Vagina (tissue), 2 donors: ENCODE measurements around the gene UBN1. TPM values are rescaled to one million over a fixed set of nuclear protein-coding genes. Genes with fewer than 3 reads are reported as not detected.

Experiments used
- DNase-seq, 2 donors: peaks; one replicate each; pipeline ENCODE4 v3.0.0-alpha.2; 2017; ENCODE audit errors: extremely low spot score in 2 of 2
- H3K27ac ChIP-seq: fragments of 200-600 bp; sonication (generic); one replicate; pipeline ENCODE4 v1.5.1; 2019
- H3K27me3 ChIP-seq: fragments of 200-600 bp; sonication (generic); one replicate; pipeline ENCODE4 v1.5.1; 2019
- H3K36me3 ChIP-seq, 2 donors: fragments of 200-600 bp; sonication (generic); one replicate each; pipeline ENCODE4 v1.5.1; 2017 to 2019
- H3K4me1 ChIP-seq: fragments of 200-600 bp; sonication (generic); one replicate; pipeline ENCODE4 v1.5.1; 2019
- H3K4me3 ChIP-seq, 2 donors: fragments of 200-600 bp; sonication (generic); 1 replicate in 1 of 2; 2 replicates in 1 of 2; pipeline ENCODE4 v1.5.1; 2016 to 2019
- H3K9me3 ChIP-seq: fragments of 200-600 bp; sonication (generic); one replicate; pipeline ENCODE4 v1.5.1; 2019
- POLR2A ChIP-seq, 2 donors: fragments of 450-650 bp; IDR thresholded peaks; one replicate each; pipeline ENCODE4 v1.6.1; 2017; ENCODE audit warnings: antibody characterized with exemption in 2 of 2, mild to moderate bottlenecking in 2 of 2, moderate library complexity in 2 of 2
- POLR2AphosphoS5 ChIP-seq, 2 donors: sonication (generic); formaldehyde crosslinking; IDR thresholded peaks; one replicate each; pipeline ENCODE4 v1.9.0; 2017; ENCODE audit warnings: antibody characterized with exemption in 2 of 2, mild to moderate bottlenecking in 2 of 2, low read depth in 1 of 2; ENCODE audit not compliant: insufficient read depth in 1 of 2
- intact Hi-C: fragments of 100-400 bp; cut with DNase I; formaldehyde crosslinking; loops from one replicate; pipeline ENCODE4 v1.15.1; 2023
- total RNA-seq: library from RNA; depleted of rRNA; stranded (reverse); fragments of >200 nt; gene quantifications from one replicate; pipeline ENCODE4 v1.2.3, GENCODE V29; 2016
- TF ChIP-seq, protein P1 (sequence below), 3 experiments: fragments of 450-650 bp in 2 of 3; fragments of 200-600 bp in 1 of 3; sonication (generic) in 1 of 3; IDR thresholded peaks; one replicate each; pipeline ENCODE4 v1.5.1; 2017 to 2019; ENCODE audit warnings: antibody characterized with exemption in 3 of 3, mild to moderate bottlenecking in 2 of 3, moderate library complexity in 2 of 3

Gene UBN1
- total RNA-seq, 1 donor from 2014 or later, result 17.2 TPM

DNA sequence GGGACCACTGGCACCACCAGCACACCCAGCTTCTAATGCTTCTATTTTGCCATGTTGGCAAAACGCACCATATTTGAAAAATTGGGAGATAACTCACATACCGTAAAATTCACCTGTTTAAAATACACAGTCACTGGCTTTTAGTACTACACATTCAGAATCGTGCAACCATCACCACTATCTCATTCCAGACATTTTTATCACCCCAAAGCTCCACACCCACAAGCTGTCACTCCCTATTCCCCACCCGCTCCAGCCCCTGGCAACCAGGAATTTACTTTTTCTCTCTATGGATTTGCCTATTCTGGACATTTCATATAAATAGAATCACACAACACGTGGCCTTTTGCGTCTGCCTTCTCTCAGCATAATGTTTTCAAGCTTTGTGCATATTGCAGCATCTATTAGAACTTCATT lies 64.7 kb downstream of the UBN1 start:
- intact Hi-C loops, result no loop called here
- Histone ChIP-seq H3K27me3 (no peaks in the 10 kb centered on the region), H3K4me1 (peaks cover 17% of the 10 kb centered on the region), H3K4me3 (no peak overlapping the region), H3K36me3 (peaks cover 0 to 6% of the 10 kb centered on the region in 2 donors), H3K27ac (no peak overlapping the region), H3K9me3 (no peaks in the 10 kb centered on the region)
- TF ChIP-seq POLR2AphosphoS5 (IDR thresholded peaks at IDR 0.05; ENCODE audit: insufficient read depth in 1 of 2, low read depth in 1 of 2) (no peak), POLR2A (IDR thresholded peaks at IDR 0.05) (no peak)
- DNase-seq, result no peak

DNA sequence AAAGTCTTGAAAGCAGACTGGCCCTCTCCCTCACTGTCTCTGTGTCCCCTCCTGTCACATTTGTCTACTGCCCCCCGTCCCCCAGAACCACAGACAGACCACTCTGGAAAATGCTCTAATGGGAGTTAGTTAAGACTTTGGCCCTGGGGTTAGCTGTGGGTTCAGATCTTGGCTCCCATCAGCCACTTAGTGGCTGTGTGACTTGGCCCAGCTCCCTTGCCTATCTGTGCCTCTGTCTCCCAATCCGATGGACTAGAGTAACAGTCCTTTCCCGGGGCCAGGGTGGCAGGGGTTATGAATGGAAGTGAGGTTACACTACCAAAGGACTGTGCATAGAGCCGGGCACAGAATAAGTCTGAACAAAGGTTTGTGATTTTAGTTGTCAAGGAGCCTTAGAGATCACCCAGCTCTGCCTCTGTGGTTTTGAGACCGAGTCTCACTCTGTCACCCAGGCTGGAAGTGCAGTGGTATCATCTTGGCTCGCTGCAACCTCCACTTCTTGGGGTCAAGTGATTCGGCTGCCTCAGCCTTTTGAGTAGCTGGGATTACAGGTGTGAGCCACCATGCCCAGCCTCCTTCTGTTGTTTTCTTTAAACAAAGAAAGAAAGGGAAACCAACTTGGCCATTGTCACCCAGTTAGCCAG lies 66.0 kb downstream of the UBN1 start:
- Histone ChIP-seq H3K9me3 (no peaks in the 10 kb centered on the region), H3K4me3 (no peak overlapping the region), H3K4me1 (peaks cover 28% of the 10 kb centered on the region), H3K27ac (no peak overlapping the region), H3K36me3 (peaks cover 0 to 6% of the 10 kb centered on the region in 2 donors), H3K27me3 (no peaks in the 10 kb centered on the region)
- intact Hi-C loops, result no loop called here
- DNase-seq, result no peak
- TF ChIP-seq POLR2AphosphoS5 (IDR thresholded peaks at IDR 0.05; ENCODE audit: insufficient read depth in 1 of 2, low read depth in 1 of 2), result no peak

DNA sequence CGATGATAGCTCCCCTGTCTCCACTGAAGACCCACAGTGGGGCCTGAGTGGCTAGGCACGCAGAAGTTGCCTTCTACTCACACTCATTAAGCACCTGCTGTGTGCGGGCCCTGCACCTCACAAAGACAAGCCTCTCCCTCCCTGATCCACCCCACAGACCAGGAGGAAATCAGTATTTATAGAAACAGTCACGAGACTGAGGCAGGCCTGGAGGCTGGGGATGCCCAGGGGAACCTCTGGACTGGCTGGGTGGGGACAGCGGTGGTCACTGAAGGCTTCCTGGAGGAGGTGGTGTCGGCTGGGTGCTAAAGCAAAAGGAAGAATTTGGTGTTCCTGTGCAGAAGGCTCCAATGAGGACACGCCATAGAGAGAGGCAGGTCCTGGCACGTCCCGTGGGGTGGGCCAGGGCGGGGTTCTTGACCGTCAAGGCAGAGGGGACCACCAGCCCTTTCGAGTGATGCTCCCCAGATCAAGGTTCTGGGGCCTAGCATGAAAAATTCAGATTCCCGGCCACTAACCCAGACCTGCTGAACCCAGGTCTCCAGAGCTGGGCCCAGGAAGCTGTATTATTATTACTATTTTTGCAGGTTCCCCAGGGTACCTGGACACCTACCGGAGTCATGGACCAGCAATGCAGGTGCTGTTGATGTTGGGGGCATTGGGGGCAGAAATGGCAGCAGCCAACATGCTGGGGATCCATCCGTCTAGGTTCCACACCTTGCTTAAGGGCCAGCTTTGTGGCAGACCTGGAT lies 66.7 kb downstream of the UBN1 start:
- Histone ChIP-seq H3K27me3 (no peaks in the 10 kb centered on the region), H3K9me3 (no peaks in the 10 kb centered on the region), H3K4me1 (peaks cover 35% of the 10 kb centered on the region), H3K4me3 (no peak overlapping the region), H3K27ac (no peak overlapping the region), H3K36me3 (peaks cover 0 to 6% of the 10 kb centered on the region in 2 donors)
- intact Hi-C loops, result no loop called here
- TF ChIP-seq, protein P1, sequence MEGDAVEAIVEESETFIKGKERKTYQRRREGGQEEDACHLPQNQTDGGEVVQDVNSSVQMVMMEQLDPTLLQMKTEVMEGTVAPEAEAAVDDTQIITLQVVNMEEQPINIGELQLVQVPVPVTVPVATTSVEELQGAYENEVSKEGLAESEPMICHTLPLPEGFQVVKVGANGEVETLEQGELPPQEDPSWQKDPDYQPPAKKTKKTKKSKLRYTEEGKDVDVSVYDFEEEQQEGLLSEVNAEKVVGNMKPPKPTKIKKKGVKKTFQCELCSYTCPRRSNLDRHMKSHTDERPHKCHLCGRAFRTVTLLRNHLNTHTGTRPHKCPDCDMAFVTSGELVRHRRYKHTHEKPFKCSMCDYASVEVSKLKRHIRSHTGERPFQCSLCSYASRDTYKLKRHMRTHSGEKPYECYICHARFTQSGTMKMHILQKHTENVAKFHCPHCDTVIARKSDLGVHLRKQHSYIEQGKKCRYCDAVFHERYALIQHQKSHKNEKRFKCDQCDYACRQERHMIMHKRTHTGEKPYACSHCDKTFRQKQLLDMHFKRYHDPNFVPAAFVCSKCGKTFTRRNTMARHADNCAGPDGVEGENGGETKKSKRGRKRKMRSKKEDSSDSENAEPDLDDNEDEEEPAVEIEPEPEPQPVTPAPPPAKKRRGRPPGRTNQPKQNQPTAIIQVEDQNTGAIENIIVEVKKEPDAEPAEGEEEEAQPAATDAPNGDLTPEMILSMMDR (IDR thresholded peaks at IDR 0.05), result no peak
- TF ChIP-seq POLR2A (IDR thresholded peaks at IDR 0.05), result no peak
- TF ChIP-seq POLR2AphosphoS5 (IDR thresholded peaks at IDR 0.05; ENCODE audit: insufficient read depth in 1 of 2, low read depth in 1 of 2), result no peak
- no peak for DNase-seq

DNA sequence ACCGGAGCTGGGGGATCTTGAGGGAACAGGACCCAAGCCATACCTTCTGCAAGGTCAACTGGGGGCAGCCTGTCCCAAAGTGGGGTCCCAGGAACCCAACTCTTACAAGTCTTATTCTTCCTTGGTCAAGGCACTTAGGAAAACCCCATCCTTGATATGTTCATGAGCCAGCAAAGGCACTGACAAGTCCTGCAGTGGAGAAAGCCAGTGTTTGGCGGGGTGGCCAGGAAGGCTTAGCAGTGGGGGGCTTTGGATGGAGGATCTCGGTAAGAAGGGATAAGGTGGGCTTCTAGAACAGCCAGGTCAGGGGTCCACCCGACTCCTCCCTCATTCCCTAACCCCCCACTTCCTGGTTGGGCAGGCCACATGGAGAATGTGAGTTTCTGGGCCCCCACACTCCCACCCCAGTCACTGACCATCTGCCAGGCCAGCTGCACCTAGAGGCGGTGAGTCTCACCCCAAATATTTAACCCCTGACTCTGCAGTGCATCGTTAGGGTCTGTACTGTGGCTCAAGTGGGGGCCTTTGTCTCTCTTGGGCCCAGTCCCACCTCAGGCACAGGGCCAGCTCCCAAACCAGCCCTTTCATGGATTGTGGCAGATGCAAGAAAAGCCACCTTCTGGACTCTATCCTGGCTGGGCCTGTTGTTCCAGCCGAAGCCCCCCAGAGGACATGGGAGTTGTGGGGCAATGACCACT lies 67.4 kb downstream of the UBN1 start:
- H3K27me3 ChIP-seq, result no peaks in the 10 kb centered on the region
- H3K4me1 ChIP-seq, result peaks cover 37% of the 10 kb centered on the region
- peaks cover 0 to 6% of the 10 kb centered on the region in 2 donors for H3K36me3 ChIP-seq
- no peak overlapping the region for H3K4me3 ChIP-seq
- no peaks in the 10 kb centered on the region for H3K9me3 ChIP-seq
- TF ChIP-seq POLR2A (IDR thresholded peaks at IDR 0.05), result no peak
- TF ChIP-seq, protein P1 (IDR thresholded peaks at IDR 0.05), result no peak
- no peak for TF ChIP-seq POLR2AphosphoS5 (IDR thresholded peaks at IDR 0.05; ENCODE audit: insufficient read depth in 1 of 2, low read depth in 1 of 2)
- intact Hi-C loops, result no loop called here
- no peak for DNase-seq
- H3K27ac ChIP-seq, result no peak overlapping the region

DNA sequence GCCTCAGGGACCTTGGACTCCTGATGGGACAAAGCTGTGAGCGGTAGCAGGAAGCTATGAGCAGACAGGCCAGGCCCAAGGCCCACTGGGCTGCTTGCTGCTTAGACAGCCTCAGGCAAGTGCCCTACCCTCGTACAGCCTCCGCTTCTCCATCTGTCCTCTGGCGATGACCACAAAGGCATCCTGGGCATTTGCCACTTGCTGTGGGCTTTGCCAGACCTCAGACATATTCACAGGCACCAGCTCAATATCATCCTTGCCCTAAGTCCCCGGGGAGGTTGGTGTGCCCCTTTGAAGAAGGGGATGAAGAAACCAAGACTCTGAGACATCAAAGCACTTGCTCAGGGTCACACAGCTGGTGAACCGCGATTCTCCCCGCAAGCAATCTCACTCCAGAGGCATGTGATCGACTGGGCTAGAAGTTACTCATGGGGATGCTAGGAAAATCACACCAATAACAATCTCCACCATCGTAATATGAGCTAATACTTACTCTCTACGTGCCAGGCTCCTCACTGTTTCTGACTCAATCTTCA lies 68.0 kb downstream of the UBN1 start:
- H3K27ac ChIP-seq, result no peak overlapping the region
- H3K36me3 ChIP-seq, result peaks cover 0 to 6% of the 10 kb centered on the region in 2 donors
- H3K4me1 ChIP-seq, result peaks cover 37% of the 10 kb centered on the region
- no peaks in the 10 kb centered on the region for H3K27me3 ChIP-seq
- no peak for TF ChIP-seq POLR2A (IDR thresholded peaks at IDR 0.05)
- TF ChIP-seq, protein P1 (IDR thresholded peaks at IDR 0.05), result no peak
- TF ChIP-seq POLR2AphosphoS5 (IDR thresholded peaks at IDR 0.05; ENCODE audit: insufficient read depth in 1 of 2, low read depth in 1 of 2), result no peak
- no peak overlapping the region for H3K4me3 ChIP-seq
- intact Hi-C loops, result no loop called here
- H3K9me3 ChIP-seq, result no peaks in the 10 kb centered on the region
- no peak for DNase-seq
